Measurements from ENCODE around the gene SEC23A.
"Not testable (repeated sequence)": the region's sequence is repeated elsewhere in the genome, so short reads cannot be mapped to it uniquely, and the experiment has no call there.

The SEC23A gene

DNA sequence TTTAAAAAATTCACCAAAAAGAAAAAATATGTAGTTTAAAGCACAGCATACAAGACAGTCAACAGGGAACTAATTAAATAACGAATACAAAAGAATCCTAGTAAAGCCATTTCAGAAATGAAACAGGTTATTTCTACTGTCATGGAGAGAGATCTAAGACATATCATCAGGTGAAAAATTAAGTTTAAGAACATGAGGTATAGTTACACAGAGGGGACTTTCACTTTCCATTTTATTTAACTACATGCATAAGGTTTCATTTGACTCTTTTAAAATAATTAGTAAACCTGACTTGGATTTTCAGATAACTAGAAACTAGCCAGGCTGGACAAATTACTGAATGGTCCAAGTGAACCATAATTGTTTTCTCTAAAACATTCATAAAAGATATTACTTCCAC, 11.3 kb downstream of the SEC23A start:
- DNase-seq = no peak

DNA sequence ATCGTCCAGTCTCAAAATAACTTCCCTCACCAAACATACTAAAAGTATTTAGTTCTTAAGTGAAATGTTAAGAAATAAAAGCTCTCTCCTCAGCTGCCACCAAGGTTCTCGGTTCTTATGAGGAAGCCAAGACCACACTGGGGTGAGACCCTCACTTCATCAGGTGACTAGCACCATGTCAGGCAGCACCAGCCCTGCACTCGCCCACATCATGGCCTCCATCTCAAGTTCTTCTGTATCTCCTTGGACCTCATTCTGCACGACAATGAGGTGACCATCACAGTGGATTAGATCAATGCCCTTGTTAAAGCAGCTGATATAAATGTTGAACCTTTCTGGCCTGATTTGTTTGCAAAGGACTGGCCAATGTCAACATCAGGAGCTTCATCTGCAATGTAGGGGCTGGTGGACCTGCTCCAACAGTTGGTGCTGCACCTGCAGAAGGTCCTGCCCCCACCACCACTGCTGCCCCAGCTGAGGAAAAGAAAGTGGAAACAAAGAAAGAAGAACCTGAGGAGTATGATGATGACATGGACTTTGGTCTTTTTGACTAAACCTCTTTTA, 12.4 kb downstream of the SEC23A start:
- DNase-seq = no peak

DNA sequence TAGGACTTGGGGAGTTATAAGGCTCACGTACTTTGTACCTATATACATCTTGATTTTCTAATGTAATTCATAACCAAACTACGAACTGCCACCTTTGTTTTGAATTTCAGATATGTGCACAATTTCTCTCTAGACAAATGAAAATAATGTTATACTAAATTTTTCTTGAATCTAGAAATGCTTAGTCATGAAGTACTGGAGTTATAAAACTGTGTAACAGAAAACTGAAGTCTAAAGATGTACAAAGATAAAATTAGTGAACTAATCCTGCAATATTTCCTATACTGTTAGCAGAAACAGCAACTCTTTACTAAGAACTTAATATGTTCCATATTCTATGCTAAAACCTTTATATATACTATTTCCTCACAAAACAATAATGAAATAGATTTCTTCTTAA, 15.5 kb downstream of the SEC23A start:
- no peak for DNase-seq

DNA sequence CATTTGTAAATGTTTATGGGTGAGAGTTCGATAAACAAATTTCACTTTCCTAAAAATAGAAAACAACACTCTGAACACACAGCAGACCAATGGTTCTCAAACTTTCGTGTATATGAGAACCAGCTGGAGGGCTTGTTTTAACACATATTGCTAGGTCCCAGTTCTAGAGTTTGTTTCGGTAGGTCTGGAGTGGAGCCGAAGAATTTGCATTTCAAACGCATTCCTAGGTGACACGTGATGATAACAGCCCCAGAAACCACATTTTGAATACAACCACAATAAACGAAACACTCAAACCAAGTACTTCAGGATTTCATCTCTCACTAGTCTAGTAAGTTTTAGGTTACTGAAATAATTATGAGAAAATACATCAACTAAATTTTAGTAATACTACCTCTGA, 17.1 kb downstream of the SEC23A start:
- peak; percentile 34 for DNase-seq

DNA sequence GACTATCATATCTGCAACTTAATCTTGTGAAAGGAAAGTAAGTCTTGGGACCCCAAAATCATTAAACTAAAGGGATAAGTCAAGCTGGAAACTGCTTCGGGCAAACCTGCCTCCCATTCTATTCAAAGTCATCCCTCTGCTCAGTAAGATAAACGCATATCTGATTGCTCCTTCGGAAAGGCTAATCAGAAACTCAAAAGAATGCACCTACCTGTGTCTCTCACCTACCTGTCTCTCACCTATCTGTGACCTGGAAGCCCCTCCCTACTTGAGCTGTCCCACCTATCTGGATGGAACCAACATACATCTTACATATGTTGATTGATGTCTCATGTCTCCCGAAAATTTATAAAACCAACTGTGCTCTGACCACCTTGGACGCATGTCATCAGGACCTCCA, 19.9 kb downstream of the SEC23A start:
- DNase-seq = no peak

DNA sequence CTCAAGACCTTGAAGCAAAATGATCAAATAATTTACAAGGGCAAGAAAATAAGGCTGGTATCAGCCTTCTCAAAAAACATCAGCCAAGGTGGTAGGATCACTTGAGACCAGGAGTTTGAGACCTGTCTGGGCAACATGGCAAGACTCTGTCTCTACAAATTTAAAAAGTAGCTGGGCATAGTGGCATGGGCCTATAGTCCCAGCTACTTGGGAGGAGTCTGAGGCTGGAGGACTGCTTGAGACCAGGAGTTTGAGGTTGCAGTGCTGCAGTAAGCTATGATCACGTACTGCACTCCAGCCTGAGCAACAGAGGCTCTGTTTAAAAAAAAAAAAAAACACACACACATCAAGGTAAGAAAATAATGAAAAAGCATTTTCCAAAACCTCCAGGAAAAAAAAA, 22.1 kb downstream of the SEC23A start:
- DNase-seq = no peak

DNA sequence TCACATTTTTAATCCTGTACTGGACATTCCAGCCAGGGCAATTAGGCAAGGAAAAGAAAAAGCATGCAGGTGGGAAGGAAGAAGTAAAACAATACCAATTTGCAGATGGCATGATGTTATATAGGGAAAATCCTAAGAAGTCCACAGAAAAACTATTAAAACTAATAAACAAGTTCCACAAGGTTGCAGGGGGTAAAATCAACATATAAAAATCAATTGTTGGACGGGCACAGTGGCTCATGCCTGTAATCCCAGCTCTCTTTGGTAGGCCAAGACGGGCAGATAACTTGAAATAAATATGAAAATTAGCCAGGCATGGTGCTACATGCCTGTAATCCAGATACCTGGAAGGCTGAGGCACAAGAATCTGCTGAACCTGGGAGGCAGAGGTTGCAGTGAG, 31.9 kb downstream of the SEC23A start:
- DNase-seq = no peak

DNA sequence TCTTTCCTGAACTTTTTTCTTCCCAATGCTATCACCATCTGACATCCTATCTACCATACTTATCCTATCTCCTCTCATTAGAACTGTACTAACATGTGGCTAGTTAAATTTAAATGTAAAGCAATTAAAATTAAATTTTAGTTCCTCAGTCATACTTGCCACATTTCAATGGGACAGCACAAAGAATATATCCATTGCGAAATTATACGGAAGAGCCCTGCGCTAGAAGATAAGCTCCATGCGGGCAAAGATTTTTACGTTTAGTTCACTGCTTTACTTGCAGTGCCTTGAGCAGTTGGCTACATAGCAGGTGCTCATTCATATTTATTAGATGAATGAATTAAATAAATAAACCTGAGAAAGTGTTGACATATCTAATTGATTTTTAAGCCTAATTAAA, 33.1 kb downstream of the SEC23A start:
- DNase-seq = no peak

DNA sequence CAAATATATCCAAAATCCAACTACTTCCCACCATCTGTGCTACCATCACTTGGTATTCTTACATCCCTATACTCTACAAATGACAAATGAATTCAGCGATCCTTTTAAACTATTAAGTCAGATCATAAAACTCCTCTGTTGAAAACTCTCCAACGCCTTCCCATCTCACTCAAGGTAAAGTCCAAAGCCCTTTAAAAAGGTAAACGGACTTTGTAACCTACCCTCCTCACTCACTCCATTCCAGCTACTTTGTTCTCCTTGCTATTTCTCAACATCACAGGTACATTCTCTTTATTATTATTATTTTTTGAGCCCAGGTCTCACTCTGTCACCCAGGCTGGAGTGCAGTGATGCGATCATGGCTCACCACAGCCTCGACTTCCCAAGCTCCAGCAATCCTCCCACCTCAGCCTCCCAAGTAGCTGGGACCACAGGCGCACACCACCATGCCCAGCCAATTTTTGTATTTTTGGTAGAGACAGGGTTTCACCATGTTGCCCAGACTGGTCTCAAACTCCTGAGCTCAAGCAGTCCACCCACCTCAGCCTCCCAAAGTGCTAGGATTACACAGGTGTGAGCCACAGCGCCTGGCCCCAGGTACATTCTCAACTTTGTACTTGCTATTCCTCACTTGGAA, 33.7 kb downstream of the SEC23A start:
- not testable (repeated sequence) for DNase-seq

DNA sequence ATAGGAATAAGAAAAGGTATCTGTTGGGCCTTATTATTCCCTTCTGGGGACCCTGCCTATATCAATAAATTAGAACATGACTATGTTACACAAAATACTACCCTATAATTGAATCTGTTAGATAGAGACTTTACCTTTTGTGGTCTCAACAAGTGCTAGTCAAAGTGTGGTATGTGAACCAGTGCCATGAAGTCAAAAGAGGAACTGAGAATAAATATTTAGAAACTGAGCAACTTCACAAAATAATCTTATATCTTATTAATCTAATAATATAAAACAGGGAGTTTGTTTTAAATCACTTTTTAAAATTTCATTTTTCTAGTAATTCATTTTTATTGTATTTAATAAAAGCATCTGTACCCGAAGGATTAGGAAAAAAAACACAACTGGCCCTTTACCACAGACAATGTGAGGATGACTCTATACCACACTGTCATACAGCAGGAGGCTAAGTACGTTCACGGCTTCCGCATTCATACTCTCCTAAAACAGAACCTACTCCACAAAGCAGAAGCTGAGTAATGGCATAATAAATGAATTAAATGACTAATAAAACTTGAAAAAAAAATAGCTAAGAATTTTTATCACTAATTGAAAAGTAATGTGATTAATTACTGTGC, 42.1 kb downstream of the SEC23A start:
- no peak for DNase-seq

DNA sequence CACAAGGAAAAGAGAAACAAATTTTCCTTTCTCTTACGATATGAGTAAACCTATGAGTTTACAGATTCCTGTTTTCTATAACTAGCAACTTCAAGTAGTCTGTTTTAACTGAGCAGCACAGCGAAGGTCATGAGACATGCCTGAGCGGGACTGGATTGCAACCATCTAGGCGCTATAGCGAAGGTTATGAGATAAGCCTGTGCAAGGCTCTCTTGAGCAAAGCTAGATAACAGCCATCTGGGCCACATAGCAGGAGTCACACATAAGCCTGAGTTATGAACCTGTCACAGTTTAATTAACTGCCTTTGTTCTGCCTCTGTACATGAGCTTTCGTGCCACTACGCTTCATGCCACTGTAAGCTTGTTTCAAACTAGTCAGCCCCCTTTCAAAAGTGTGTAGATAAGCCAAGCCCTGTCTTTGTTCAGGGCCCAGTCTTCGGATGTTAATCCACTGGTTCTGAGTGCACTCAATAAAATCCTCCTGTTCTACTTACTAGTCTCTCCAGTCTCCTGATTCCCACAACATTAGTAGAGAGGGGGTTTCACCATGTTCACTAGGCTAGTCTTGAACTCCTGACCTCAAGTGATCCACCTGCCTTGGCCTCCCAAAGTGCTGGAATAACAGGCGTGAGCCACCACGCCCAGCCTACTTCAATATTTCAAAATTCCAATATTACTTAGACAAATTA, 47.1 kb downstream of the SEC23A start:
- DNase-seq = no peak

DNA sequence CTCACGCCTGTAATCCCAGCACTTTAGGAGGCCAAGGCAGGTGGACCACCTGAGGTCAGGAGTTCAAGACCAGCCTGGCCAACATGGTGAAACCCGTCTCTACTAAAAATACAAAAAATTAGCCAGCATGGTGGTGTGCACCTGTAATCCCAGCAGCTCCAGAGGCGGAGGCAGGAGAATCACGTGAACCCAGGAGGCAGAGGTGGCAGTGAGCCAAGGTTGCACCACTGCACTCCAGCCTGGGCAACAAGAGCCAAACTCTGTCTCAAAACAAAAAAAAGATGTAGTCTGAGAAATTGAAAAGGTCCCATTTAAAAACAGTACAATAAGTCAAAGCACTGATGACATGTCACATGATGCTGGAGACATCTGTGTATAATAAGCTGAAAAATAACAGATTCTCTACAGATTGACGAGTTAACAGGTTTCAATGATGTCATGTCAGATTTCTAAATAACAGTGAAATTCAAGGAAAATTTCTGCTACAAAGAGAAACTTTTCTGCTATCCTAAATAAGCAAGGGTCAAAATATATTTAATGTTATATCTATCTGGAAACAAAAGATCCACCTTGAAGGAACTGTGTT, 50.1 kb downstream of the SEC23A start:
- not testable (repeated sequence) for DNase-seq

DNA sequence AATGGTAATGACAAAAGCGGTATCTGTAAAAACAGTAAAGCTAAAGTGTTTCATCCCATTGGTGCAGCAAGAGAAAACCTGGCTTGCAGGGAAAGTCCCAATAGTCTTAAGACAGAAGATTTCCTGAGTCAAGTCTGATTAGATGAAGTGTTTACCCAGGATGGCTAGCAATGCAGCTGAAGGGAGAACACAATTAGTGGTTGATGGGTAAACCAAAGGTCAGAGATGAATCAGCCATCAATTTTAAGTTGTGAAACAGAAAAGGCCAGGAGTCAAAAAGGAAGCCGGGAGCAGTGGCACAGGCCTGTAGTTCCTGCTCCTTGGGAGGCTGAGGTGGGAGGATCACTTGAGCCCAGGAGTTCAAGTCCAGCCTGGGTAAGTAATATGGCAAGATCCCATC, 52.6 kb downstream of the SEC23A start:
- DNase-seq = peak; percentile 40

DNA sequence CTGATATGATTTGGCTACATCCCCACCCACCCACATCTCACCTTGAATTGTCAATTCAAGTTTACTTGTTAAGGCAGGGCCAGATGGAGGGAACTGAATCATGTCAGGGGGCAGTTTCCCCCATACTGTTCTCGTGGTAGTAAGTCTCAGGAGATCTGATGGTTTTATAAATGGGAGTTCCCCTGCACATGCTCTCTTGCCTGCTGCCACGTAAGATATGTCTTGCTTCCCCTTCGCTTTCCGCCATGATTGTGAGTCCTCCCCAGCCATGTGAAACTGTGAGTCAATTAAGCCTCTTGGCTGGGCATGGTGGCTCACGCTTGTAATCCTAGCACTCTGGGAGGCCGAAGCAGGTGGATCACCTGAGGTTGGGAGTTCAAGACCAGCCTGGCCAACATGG, 57.1 kb downstream of the SEC23A start:
- not testable (repeated sequence) for DNase-seq

DNA sequence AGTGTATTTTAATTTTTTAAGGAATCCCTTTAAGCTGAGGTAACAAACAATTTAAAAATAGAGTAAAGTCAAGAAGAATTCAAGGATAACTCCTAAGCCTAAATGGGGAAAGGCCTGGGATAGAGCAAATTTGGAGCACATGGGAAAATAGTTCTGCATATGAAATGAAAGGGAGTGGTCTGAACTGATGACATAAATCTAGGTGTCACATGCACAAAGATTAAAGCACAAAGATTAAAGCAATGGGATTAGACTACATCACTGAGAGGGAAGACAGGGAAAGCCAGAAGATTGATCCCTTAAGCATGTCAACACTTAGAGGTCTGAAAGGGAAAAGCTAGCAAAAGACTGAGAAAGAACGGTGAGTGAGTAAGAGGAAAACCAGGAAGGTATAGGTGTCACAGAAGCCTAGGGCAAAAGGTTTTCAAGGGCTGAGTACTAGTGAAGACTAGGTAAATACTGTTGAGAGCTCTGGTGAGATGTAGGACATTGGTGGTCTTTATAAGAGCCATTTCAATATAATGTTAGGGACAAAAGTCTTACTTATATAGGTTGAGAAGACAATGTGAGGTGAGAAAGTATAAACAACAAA, 59.6 kb downstream of the SEC23A start:
- no peak for DNase-seq

DNA sequence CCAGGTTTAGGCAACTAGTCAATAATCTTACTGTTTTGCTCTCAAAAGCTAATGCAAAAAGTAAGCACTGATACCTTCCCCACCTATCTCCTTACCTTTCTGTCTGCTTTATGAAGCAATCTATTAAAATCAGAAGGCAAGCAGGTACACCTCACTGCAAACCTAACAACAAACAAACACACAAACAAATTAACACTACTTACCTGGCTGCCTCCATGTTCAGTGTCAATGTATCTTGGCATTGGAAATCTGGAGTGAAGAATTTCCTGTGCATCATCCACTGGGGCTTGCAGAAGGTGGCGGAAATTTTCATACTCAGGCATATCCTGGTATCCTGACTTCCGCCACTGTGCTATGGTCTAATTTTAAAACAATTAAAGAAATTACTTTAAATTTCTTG, 62.5 kb downstream of the SEC23A start:
- no peak for DNase-seq

DNA sequence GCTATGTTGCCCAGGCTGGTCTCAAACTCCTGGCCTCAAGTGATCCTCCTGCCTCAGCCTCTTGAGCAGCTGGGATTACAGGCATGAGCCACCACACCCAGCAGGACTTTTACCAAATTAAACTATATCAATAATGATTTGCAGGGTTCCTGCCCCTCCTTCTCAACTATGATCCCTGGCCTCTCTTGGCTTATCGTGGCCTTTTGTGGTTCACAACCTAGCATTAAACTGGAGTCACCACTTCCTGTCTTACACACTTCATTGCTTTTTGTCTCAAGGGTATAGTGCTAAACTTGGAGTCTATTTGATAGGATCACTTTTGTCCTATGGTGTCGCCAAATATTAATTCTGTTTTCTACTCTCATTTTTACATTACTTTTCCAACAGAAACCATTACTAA, 64.5 kb downstream of the SEC23A start:
- no peak for DNase-seq

DNA sequence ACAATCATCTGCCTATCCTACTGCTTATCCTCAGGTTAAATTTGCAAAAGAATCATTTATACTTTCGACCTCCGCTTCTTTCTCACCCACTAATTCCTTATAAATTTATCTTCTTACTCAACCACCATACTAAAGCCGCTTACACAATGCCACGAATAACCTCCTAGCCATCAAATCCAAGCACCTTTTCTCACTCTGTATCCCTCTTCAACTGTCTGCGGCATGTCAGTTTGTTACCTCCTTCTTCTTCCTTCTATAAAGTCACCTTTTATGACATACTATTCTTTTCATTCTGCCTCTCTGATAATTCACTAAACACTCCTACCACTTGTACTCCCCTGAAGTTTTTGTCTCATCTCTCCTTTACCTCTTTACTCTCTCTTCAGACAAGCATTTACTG, 66.3 kb downstream of the SEC23A start:
- no peak for DNase-seq

DNA sequence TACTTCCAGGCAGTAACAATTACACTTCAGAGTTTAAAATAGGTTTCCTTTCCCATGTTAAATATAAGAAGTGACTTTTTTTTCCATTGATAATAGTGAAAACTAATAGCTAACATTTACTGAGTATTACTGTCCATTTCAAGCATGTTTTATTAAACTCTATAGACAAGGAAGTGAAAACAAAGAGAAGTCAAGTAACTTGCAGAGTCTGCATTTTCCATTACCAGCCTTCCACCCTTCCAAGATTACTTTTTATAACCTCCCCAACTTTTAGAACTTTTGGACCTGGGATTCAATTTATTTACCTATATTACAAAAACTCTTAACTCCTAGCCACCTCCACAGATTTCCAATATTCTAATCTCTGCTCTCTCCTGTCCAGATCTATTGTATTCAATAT, 67.7 kb downstream of the SEC23A start:
- DNase-seq = no peak

DNA sequence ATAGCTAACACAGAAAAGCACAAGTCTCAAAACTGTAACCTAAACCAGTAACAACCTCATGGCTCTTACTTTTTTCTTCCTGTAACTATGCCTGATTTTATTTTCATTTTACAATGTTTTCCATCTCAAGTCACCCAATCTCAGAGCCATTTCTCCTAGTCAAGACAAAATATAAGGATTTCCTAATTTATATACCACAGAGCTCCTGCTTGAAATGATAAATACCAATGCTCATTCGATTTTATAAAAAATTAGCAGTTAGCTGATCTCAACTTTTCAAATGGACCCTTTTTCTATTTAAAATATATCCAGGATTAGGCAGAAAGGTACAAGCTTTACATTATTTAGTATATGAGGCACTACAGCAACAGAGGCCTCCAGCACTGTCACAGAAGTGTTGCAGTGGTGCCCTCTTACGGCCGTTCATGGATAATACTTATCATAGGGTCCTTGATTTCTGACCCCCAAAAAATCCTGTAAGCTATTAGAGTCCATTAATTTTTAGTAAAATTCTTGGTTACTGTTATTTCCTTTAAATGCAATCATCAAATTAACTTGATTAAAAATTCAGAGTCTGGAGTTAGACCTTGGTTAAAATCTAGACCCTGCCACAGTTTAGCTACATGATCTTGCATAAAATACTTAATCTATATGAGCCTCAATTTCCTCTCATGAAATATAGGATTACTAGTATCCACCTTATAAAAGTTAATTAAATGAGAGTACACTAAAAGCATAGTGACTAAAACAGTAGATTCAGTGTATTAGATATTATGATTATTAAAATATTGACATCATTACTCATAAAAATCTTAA, 68.3 kb downstream of the SEC23A start:
- DNase-seq = peak; percentile 8

DNA sequence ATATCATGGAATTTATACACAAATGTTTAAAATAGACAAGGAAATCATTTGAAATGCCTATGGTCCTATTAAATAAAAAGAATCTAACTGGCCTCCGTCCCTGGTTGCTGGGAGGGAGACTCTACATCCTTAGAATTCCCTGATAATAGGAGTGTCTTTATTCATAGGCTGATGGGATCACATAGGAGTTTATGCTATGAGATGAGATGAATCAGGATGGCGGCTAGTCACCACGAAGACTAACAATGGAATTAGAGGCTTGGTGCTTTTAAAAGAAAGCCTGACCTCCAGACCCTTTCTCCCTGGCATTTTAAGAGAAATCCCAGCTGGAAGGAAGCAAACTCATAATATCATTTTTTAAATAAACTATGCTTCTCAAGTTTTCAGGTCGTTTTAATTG, 69.7 kb downstream of the SEC23A start:
- DNase-seq = peak; percentile 26

DNA sequence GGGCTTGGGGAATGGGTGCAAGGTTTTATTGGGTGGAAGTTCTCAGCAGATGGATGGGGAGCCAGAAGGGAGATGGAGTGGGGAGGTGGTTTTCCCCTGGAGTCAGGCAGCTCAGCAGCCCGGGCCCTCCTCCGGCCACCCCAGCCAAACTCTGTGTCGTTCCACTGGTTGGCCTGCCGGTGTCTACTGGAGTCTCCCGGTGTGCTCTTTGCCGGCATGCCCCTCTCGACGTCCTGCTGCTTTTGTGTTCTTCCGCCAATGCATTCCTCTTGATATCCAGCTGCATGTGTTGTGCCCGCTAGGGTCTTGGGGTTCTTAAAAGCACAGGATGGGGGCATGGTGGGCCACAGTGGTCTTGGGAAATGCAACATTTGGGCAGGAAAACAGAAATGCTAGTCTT, 72.8 kb downstream of the SEC23A start:
- DNase-seq = no peak
